BE2C (cell line): ENCODE results near the gene STAB2.

ENCODE experiments used
- DNase-seq: peaks from one replicate; pipeline ENCODE4 v3.0.0-alpha.2; 2020
- H3K27me3 ChIP-seq: fragments of 250-450 bp; sonication (Bioruptor Pico); 2 replicates; pipeline ENCODE4 v1.5.1; 2020; ENCODE audit warnings: mild to moderate bottlenecking
- H3K36me3 ChIP-seq: fragments of 250-450 bp; sonication (Bioruptor Pico); 2 replicates; pipeline ENCODE4 v1.5.1; 2020; ENCODE audit warnings: mild to moderate bottlenecking
- H3K4me1 ChIP-seq: fragments of 250-450 bp; sonication (Bioruptor Pico); 2 replicates; pipeline ENCODE4 v1.5.1; 2020
- H3K4me3 ChIP-seq: 2 replicates; pipeline ENCODE4 v1.5.1; 2011; ENCODE audit warnings: low read depth, low read length
- H3K9me3 ChIP-seq: fragments of 250-450 bp; sonication (Bioruptor Pico); 2 replicates; pipeline ENCODE4 v1.5.1; 2020
- CTCF ChIP-seq: IDR thresholded peaks from 2 replicates; pipeline ENCODE4 v1.5.1; 2012; ENCODE audit warnings: mild to moderate bottlenecking, low read depth, low read length

Gene STAB2

GRCh38 chr12:103769240-103769945, 182.3 kb downstream of the STAB2 start:
- no peaks in the 10 kb centered on the region for H3K36me3 ChIP-seq
- H3K4me1 ChIP-seq, result no peaks in the 10 kb centered on the region
- no peak overlapping the region for H3K4me3 ChIP-seq
- no peaks in the 10 kb centered on the region for H3K27me3 ChIP-seq
- H3K9me3 ChIP-seq, result no peaks in the 10 kb centered on the region
- TF ChIP-seq CTCF, result no peak
- DNase-seq, result no peak

- no peaks in the 10 kb centered on the region for H3K27me3 ChIP-seq
- no peaks in the 10 kb centered on the region for H3K36me3 ChIP-seq
- peak; percentile 62 for DNase-seq
- no peaks in the 10 kb centered on the region for H3K4me1 ChIP-seq
- no peak overlapping the region for H3K4me3 ChIP-seq
- H3K9me3 ChIP-seq, result no peaks in the 10 kb centered on the region
- TF ChIP-seq CTCF, result peak; percentile 65
These were observed 184.4 kb downstream of the STAB2 start for GRCh38 chr12:103771466-103771865.

GRCh38 chr12:103772367-103773108, 185.5 kb downstream of the STAB2 start:
- no peaks in the 10 kb centered on the region for H3K27me3 ChIP-seq
- H3K36me3 ChIP-seq, result 0 out of 2 replicates have a peak, but pooled peaks cover 1% of the 10 kb centered on the region
- no peak for TF ChIP-seq CTCF
- no peak for DNase-seq
- no peaks in the 10 kb centered on the region for H3K4me1 ChIP-seq
- H3K4me3 ChIP-seq, result no peak overlapping the region
- no peaks in the 10 kb centered on the region for H3K9me3 ChIP-seq

GRCh38 chr12:103773109-103773910, 186.2 kb downstream of the STAB2 start:
- no peak overlapping the region for H3K4me3 ChIP-seq
- DNase-seq, result no peak
- H3K27me3 ChIP-seq, result no peaks in the 10 kb centered on the region
- TF ChIP-seq CTCF, result no peak
- H3K9me3 ChIP-seq, result no peaks in the 10 kb centered on the region
- 0 out of 2 replicates have a peak, but pooled peaks cover 6% of the 10 kb centered on the region for H3K36me3 ChIP-seq
- H3K4me1 ChIP-seq, result no peaks in the 10 kb centered on the region

- Histone ChIP-seq H3K36me3 (peaks cover 9% of the 10 kb centered on the region; the same call in 1 of the 2 replicates), H3K9me3 (no peaks in the 10 kb centered on the region), H3K4me3 (no peak overlapping the region), H3K27me3 (no peaks in the 10 kb centered on the region), H3K4me1 (no peaks in the 10 kb centered on the region)
- TF ChIP-seq CTCF, result no peak
- DNase-seq, result no peak
These were observed 188.0 kb downstream of the STAB2 start for GRCh38 chr12:103774977-103775560.
